HG03135 (cell line): ENCODE data around the gene TFAP2E.

ENCODE experiments used
- ATAC-seq: cut with Tn5 transposase; IDR thresholded peaks from one replicate; pipeline ENCODE4 v1.9.1; 2021; ENCODE audit warnings: mild to moderate bottlenecking, moderate library complexity; ENCODE audit not compliant: unreplicated experiment

The TFAP2E gene

DNA sequence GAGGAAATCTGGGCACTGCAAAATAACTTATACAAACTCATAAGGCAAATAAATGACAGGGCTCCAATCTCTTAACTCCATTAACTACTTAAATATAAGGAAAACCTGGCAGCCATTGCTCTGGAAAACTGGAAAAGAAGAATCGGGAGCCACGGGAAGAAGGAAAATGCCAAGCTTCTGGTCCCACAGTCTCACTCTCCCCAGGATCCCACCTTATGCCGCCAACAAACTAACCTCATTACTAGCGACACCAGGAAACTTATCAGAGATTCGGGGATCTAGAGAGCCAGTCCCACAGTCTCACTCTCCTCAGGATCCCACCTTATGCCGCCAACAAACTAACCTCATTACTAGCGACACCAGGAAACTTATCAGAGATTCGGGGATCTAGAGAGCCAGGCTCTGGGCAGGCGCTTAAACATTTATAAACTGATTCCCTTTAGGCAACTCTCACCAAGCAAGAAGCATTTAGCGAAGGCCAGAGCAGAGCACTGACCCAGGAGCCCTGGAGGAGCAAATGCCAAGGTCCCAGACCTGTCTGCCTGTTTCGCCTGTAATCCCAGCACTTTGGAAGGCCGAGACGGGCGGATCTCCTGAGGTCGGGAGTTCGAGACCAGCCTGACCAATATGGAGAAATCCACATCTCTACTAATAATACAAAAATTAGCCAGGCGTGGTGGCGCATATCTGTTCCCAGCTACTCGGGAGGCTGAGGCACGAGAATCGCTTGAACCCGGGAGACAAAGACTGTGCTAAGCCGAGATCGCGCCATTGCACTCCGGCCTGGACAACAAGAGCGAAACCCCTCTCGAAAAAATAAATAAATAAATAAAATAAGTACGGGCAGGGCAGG, 67.5 kb downstream of the TFAP2E start:
- ATAC-seq = no peak

DNA sequence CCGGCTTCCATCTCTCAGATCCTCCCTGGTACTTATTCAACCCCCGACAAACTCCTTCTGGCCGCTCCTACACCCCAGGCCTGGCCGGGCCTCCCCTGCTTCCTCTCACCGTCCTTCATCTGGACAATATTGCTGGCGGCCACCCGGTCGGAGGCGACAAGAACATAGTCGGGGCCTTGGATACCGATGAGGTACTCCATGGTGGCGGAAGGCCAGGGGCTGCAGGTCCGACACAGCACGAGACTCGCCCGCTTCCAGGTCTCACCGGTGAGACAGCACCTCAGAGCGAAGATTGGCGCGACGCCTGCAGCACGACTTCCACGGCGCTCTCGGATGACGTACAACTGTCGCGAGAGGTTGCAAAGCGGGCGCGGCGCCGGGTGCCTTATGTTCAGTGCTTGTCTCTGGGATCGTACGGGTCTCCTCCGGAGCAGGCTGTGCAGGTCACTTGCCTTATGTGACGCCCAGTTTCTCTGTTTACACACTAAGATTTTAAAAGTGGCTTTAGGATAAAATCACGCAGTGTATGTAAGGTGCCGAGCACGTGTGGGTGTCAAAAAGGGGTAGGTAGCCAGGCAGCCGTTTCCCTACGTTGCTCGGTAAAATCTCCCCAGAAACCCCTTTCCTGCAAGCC, 68.2 kb downstream of the TFAP2E start, which contains the start of gene PSMB2:
Gene PSMB2, minus strand, starts transcription at position 294 of the 634 bp plus-strand sequence. Its CDS starts 94 bp downstream, at position 200.
- peak; percentile 88 for ATAC-seq

DNA sequence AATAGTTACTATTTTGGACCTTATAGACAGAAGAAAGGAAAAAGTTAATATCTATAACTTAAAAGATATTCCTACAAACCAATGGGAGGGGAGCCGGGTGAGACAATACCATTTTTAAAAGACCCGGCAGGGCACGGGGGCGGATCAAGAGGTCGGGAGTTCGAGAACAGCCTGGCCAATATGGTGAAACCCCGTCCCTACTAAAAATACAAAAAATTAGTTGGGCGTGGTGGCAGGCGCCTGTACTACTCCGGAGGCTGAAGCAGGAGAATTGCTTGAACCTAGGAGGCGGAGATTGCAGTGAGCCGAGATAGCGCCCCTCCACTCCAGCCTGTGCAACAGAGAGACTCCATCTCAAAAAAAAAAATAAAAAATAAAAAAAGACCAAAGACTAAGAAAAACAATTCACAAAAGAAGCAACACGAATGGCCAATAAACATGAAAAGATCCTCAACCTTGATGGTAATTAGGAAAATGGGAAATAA, 69.4 kb downstream of the TFAP2E start:
- no peak for ATAC-seq

DNA sequence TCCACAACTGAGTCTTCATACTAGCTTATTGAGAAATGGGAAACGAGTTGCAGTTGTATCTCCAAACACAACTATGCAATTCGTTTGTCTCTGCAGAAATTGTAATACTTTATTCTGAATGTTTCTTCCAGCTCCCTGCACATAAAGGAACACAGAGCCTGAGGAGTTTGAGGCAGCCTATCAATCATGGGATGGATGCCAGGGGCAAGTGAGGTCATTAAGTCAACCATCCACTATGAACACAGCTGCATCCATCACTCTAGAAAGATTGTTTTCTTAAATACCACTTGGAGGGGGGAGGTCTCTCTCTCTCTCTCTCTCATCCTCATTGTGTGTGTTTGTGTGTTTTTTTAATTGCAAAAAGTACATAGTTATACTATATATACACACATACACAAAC, 71.1 kb downstream of the TFAP2E start:
- no peak for ATAC-seq
